HG02571 (cell line): ENCODE results near the gene SEC14L1.

Experiments
- ATAC-seq: cut with Tn5 transposase; IDR thresholded peaks from one replicate; pipeline ENCODE4 v1.9.1; 2021; ENCODE audit warnings: mild to moderate bottlenecking, moderate library complexity; ENCODE audit not compliant: unreplicated experiment

The SEC14L1 gene

DNA sequence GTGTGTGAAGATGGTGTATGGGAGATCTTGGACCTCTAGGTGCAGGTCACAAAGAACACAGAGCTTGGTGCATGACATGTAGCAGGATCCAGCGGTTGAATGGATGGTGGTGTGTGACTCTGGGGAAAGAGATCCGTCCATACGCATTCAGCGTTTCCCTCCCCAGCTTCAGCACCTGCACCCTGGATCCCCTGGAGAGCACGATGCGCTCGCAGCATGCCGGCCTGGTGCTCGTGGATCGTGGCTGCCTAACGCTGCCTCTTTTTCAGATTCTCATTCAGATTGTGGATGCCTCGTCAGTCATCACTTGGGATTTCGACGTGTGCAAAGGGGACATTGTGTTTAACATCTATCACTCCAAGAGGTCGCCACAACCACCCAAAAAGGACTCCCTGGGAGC, 70.9 kb downstream of the SEC14L1 start:
- ATAC-seq, result no peak

DNA sequence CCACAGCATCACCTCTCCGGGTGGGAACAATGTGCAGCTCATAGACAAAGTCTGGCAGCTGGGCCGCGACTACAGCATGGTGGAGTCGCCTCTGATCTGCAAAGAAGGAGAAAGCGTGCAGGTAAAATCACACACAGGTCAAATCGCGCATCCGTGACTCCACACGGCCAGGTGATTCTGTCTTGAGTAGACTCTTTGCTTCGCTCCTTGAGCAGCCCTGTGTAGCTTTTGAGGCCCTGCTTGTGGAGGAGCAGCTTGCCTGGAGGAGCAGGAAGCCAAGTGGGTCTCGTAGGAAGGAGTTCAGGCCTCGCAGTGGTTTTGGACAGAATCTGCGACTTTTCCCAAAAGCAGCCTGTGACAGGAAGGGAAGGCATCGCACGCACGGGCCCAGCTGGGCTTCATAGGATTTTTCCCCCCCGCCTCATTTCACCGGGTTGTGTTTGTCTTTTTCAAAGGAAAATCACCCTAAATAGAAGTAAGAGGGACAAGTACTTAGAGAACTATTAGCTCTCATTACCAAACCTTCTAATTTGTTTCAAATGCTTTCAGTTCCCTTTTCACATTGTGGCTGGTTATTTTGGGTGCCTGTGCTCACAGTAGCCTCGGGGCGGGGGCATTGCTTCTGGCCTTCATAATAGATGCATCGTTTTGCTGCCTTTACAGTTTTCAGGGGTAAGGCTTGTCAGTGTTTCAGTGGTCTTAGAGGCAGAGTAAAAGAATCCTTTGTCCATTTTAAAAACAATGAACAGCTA, 71.5 kb downstream of the SEC14L1 start:
- ATAC-seq, result no peak

DNA sequence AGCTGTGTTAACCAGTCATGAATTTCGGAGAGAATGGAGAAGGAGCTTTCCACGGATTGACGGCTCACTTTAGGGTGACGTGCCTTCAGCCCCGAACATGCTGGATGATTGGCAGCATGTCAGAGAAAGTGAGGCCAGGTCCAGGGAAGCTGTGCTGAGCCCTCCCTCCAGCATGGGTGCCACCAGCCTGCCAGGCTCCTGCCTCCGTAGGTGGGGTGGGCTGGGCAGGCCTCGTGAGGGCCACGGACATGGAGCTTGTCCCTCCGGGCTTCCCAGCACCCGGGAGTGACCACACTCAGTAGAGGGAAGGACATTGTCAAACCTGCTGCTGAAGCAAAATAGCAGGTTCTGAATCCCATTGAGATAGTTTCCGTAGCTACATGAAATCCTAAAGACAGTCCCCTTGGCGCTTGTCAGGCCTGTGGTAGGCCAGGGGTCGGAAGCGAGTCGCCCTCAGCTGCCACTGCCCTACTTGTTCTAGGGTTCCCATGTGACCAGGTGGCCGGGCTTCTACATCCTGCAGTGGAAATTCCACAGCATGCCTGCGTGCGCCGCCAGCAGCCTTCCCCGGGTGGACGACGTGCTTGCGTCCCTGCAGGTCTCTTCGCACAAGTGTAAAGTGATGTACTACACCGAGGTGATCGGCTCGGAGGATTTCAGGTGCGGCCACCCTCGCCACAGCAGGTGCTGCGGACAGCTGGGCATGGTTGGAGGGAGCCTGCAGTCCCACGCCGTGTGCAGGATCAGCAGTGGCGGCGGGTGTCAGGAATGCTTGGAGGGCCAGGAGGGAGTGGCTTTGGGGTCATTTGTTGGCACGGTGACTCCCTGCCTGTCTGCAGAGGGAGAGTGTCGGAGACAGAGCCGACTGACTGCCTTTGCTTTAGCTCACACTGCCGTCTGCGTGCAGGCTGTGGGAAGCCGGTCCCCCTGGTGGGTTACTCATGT, 72.3 kb downstream of the SEC14L1 start:
- ATAC-seq, result no peak

DNA sequence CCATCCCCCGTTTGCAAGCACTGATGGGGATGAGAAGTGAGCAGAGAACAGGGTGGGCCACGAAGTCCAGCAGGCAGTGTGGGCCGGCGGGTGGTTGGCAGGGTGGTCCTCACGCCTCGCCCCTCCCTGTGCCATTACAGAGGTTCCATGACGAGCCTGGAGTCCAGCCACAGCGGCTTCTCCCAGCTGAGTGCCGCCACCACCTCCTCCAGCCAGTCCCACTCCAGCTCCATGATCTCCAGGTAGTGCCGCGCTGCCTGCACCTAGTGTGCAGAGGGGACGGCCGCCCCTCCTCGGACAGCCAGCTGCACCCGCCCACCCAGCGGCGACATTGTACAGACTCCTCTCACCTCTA, 73.0 kb downstream of the SEC14L1 start:
- ATAC-seq, result no peak

DNA sequence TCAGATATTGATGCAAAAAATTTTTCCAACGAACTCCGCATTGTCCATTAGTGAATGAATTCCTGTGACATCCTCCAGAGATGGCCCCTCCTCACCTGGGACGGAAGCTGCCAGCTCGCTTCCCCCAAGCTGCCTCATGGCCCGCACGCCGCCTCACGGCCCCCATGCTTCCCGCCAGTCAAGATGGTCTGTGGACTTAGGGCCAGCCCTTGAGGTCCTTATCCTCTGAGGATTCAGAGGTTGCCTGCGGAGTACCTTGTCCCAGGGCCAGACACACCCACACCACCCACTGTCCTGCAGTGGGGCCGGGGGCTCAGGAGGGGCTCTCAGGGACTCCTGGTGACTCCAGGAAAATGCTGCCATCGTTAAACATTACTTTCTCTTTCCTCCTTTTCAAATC, 73.6 kb downstream of the SEC14L1 start:
- no peak for ATAC-seq

DNA sequence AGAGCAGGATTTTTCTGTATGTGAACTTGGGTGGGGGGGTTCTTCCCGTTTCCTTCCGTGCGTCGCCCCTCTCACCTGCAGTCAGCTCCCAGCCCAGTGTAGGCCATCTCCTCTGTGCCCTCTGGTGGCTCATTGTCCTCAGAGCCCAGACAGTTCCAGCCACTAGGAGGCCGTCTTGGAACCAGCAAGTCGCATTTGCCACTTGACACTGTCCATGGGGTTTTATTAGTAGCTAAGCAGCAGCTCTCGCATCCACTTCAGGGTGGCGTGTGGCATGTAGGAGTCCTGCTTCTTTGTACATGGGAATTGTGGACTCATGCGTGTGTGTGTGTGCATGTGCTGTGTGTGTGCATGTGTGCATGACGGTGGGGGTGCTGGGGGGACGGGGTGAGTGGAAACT, 74.0 kb downstream of the SEC14L1 start:
- ATAC-seq, result no peak

DNA sequence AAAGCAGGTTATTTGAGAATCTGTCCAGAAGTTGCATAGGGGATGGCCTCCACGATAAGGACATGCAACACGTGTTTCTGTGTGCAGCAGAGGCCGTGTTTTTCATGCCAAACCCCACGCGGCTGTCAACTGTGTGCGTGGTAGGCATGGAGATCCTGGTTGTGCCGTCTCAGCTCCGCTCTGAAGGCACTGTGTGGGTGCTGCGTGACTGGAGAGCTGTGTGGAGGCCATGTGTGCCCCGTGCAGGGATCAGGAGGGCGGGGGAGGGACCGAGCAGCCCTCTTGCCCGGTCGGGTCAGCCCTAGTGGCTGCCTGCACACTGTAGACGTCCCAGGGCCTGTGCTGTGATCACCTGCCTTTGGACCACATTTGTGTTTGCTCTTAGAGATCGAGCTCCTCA, 74.5 kb downstream of the SEC14L1 start:
- no peak for ATAC-seq

DNA sequence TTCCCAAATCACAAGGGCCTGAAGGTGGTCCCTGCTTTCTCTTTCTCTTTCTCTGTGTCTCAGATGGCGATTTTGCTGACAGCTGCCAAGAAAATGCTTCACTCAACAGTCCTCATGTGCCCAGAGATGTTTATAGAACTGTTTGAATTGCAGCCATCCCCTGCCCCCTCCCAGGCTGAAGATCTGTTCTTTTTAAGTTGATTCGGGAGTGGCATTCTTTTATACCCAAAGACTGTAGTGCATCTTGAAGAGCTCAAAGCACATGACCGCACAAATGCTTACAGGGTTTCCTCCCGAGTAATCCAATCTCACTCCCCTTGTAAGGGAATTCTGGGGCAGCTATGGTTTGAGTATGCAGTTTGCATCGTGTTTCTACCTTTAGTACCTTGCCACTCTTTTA, 75.7 kb downstream of the SEC14L1 start:
- no peak for ATAC-seq

DNA sequence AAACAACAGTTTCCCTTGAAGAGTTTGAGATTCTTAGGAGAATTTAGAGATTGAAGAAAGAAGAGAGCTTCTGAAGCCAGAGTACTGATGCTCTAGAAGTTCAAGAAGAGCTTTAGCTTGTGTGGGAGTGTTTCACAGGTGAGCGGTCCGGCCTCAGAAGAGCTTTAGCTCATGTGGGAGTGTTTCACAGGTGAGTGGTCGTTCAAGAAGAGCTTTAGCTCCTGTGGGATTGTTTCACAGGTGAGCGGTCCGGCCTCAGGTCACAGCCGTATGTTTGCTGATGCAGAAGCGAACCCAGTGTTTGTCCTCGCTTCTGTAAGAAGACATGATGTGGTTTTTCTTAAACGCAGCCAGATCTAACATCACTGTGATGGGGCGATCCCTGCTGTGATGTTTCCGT, 76.4 kb downstream of the SEC14L1 start:
- no peak for ATAC-seq

DNA sequence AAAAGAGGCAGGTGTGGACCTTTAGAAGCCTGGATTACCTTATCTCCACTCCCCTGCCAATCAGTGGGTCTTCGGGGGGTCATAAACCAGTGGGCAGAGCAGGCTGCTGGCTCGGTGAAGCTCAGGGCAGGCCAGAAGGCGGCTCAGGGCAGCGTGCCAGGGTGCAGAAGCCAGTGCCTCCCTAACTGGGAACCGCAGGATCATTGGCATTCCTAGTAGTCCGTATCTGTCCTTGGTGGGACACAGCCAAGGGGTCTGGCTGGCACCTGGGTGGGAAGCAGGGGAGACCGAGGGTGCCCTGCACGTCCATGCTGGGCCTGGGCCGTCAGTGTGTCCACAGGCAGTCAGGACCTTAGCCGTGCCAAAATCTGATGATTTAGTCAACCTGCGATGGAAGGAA, 76.8 kb downstream of the SEC14L1 start:
- no peak for ATAC-seq

DNA sequence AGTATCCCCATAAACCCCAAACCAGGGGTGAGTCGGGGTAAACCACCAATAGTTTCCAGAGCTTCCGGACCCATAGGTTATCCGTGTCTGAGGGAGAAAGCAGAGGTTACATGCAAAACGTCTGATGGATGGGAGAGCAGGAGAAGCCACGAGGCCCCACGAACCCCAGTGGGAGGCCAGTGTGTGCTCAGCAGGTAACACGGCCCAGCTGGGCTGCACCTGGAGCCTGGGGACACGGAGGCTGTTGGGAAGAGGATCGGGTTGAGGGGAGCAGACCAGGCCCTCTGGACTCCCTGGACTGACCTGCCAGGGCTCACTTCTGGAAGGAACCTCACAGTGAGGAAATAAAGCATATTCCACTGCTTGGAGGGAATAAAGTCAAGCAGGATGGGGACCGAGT, 78.1 kb downstream of the SEC14L1 start:
- no peak for ATAC-seq

DNA sequence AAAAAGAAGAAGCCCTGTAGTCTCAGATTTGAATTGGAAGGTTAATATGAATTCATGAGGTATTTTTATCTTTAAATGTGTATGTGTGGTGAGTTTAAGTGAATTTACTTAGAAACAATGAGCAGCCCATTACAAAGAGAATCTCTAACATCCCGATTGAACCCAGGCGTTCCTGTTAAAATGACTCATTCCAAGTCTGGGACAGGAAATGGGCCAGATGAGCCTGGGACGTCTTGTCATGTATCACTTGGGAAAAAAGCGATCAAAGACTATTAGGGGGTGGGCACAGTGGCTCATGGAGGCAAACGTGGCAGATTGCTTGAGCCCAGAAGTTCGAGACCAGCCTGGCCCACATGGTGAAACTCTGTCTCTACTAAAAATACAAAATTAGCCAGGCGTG, 81.6 kb downstream of the SEC14L1 start:
- ATAC-seq, result no peak

DNA sequence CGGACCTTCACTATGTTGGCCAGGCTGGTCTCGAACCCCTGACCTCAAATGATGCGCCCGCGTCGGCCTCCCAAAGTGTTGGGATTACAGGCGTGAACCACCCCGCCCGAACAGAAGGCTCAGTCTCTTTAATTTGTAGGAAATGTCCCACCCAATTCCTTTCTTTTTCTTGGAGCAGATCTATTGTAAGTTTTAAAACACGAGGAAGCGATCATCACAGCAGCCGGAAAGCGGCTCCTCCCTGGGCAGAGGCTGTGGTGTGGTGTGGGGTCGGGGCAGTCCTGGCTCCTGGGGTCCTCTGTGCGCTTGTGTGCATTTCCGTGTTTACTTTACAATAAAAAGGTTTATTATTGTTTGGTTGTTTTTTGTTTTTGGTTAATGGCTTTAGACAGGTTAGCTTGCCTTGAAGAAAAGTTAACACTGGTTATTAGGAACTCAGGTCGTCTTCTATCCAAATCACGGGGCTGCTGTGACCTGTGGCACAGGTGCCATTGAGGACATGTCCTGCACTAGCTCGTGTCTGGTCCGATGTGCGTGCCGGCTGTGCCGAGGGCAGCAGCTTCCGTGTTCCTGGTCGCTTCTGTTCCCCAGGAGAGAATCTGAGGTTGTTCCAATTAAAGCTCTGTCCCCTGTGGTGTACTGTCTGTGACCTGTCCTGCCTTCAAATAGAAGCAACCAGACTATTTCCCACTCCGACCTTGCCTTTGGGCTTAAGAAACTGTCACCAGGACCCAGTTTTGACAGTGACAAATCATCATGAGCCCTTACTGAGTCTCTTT, 83.1 kb downstream of the SEC14L1 start:
- no peak for ATAC-seq

DNA sequence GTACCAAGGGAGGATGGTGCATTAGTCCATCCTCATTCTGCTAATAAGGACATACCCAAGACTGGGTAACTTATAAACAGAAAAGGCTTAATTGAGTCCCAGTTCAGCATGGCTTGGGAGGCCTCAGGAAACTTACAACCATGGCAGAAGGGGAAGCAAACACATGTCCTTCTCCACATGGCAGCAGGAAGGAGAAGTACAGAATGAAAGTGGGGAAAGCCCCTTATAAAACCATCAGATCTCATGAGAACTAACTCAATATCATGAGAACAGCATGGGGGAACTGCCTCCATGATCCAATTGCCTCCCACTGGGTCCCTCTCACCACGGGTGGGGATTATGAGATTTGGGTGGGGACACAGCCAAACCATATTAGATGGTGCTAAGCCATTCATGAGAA, 84.5 kb downstream of the SEC14L1 start:
- no peak for ATAC-seq

DNA sequence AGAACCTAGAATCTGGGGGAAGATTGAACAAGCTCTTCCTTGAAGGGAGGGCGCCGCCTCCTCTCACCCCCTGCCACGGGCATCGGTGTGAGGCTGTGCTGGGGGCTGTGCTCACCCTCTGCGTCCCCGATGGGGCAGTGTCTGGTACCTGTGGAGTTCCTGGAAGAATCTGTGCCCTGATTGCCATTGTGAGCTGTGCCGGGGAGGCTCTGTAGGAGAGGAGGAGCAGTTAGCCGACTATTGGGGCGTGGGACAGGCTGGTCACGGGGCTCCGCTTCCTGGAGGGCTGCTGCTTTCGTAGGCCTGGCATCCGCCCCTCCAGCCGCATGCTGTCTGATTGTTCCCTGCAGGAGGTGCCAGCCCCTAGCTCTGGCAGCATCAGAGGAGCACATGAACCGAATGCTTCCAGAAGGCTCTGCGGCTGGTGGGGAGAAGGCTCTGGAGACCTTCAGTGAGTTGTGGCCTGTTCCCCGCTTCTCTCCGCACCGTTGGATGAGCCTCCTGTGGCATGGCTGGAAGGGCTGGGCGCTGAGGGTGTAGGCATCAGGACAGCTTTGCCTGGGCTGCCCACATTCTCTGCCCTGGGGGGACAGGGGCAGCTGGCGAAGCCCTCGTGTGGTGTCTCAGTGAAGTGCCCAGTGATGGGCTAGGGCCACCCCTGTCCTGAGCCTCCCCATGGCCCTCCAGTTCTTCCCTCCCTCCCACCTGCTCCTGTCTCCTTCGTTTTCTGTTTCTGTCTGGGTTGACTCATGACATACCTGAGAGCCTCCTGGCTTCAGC, 86.9 kb downstream of the SEC14L1 start:
- ATAC-seq, result no peak

DNA sequence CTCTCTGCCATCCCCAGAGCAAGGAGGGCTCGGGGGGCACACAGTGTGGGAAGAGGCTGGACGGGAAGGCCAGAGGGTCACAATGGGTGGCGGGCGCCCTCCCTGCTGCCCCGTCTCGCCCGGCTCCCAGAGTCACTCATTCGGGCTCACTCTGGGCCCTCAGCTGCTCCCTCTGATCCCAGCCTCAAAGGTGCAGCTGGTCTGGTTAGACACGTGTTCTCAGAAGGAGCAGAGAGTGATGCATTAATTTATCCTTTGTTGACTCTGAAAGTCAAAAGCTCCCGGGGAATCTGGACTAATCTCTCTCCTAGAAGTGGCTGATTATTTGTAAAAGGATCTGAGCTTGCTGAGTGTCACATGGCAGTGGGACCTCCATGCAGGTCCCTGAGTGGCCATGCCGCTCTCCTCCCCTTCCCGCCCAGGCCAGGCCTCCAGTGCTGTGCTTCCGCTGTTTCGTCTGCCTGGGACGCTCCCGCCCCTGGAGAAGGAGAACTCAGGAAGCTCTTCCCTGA, 87.5 kb downstream of the SEC14L1 start:
- ATAC-seq, result no peak

DNA sequence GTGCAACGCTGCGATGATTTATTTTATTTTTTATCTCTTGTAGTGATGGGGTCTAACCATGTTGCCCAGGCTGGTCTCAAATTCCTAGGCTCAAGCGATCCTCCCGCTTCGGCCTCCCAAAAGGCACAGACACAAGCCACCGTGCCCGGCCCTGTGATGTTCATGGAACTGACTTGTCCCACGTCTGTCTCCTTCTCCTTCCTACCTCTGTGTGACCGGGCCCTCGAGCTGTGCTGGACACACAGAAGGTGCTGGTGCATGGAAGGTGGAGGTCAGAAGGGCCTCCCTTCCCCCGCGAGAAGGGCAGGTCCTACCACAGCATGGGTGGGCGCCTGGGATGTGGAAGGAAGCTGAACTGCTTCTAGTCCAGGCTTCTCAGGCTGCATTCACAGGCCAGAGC, 88.0 kb downstream of the SEC14L1 start:
- no peak for ATAC-seq

DNA sequence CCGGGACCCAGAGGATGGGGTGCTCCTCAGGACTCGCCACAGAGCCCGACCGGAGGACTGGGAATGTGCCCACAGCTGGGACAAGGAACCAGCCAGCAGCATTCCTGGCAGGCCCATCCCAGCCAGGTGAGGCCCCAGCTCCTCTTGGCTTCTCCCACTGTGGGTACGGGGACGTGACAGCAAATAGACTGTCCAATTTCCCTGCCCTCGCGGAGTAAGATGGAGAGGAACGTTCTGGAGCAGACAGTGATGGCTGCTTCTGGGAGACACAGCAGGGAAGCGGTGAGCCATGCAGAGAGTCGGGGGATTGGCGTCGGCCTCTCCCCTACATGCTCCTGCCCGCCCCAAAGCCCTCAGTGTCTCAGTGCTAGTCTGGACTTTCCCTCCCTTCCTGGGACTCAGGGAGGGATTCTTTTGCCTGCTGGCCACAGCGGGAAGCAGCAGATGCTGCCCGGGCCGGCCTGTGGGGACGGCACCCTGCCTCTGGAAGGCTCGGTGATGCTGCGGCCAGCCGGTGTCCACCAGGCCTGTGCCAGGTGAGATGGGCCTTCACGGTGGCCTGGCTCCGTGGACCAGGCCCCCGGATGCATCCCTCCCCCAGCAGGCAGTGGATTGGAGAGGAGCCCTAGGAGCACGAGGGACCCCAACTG, 89.1 kb downstream of the SEC14L1 start:
- ATAC-seq, result no peak

DNA sequence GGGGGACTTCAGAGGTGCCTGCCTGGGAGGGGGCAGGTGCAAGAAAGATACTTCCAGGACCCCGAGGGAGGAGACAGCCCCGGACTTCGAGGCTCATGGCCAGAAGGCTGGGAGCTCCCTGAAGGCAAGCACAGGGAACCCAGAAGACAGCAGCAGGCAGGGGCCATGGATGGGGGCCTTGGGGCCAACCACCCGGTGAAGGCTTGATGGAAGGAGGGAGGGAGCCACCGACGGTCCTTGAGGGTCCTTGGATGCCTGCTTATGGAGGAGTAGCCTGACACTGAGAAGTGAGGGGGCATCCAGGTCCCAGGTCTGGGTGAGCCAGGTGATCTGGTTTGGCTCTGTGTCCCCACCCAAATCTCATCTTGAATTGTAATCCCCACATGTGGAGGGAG, 89.7 kb downstream of the SEC14L1 start:
- ATAC-seq, result no peak
